Ovary (tissue), 3 donors: ENCODE results near the gene SYNGR4.

ENCODE experiments used
- POLR2A ChIP-seq: fragments of 450-650 bp; IDR thresholded peaks from one replicate; pipeline ENCODE4 v1.6.1; 2017; ENCODE audit warnings: antibody characterized with exemption, mild to moderate bottlenecking, moderate library complexity
- TF ChIP-seq, protein P1 (sequence below), 3 donors: fragments of 450-650 bp in 2 of 3; fragments of 200-600 bp in 1 of 3; IDR thresholded peaks; one replicate each; pipeline versions ENCODE4 v1.5.1 to v1.8.0; 2016 to 2022; ENCODE audit warnings: antibody characterized with exemption in 3 of 3, mild to moderate bottlenecking in 1 of 3
- donor health status: DM: no; HTN: no; CAD: no.

- peak; percentile 62 for TF ChIP-seq POLR2A
- TF ChIP-seq, protein P1, sequence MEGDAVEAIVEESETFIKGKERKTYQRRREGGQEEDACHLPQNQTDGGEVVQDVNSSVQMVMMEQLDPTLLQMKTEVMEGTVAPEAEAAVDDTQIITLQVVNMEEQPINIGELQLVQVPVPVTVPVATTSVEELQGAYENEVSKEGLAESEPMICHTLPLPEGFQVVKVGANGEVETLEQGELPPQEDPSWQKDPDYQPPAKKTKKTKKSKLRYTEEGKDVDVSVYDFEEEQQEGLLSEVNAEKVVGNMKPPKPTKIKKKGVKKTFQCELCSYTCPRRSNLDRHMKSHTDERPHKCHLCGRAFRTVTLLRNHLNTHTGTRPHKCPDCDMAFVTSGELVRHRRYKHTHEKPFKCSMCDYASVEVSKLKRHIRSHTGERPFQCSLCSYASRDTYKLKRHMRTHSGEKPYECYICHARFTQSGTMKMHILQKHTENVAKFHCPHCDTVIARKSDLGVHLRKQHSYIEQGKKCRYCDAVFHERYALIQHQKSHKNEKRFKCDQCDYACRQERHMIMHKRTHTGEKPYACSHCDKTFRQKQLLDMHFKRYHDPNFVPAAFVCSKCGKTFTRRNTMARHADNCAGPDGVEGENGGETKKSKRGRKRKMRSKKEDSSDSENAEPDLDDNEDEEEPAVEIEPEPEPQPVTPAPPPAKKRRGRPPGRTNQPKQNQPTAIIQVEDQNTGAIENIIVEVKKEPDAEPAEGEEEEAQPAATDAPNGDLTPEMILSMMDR (IDR thresholded peaks at IDR 0.05) = no peak
Observed at GRCh38 chr19:48363810-48364597, at the start of gene SYNGR4, which contains the start of gene TMEM143.
